A549 (cell line): ENCODE data around the gene ANKS6. TPM values are rescaled to one million over a fixed set of nuclear protein-coding genes. Genes with fewer than 3 reads are reported as not detected.

Experiments
- ATAC-seq, 2 experiments: fragments of 200-7000 bp in 1 of 2; fragments of >200 bp in 1 of 2; cut with Nextera tagmentation in 1 of 2; cut with Tn5 transposase in 1 of 2; 3 replicates each; pipeline versions ENCODE4 v1.8.0 to v1.9.1; 2018 to 2020; ENCODE audit warnings: mild to moderate bottlenecking in 1 of 2, moderate library complexity in 1 of 2
- CTCF ChIA-PET: fragments of 300-600 bp; sonication (Branson Sonifier 250); formaldehyde crosslinking; extraction: SDS; loops from one replicate; lab custom pipeline; 2021; ENCODE audit warnings: antibody characterized with exemption, inconsistent platforms; lab: Yijun Ruan, JAX
- POLR2A ChIA-PET: fragments of 350-600 bp; formaldehyde crosslinking; extraction: SDS; loops from one replicate; lab custom pipeline; 2021; ENCODE audit warnings: antibody characterized with exemption, inconsistent platforms; lab: Yijun Ruan, JAX
- DNase-seq, 2 experiments: peaks; one replicate each; pipeline versions ENCODE4 v3.0.0 to v3.0.0-alpha.2; 2011 to 2016; ENCODE audit warnings: low read depth in 1 of 2, low spot score in 1 of 2
- FAIRE-seq: peaks from 2 replicates; lab custom pipeline; 2011; peaks lifted over from hg19 to GRCh38; lab: Jason Lieb, UNC
- H3K27ac ChIP-seq, 2 experiments: fragments of >200 bp; sonication (Bioruptor Twin); formaldehyde crosslinking; 3 replicates each; pipeline ENCODE4 v1.5.1; 2016 to 2017
- H3K4me1 ChIP-seq: fragments of >200 bp; sonication (Bioruptor Twin); formaldehyde crosslinking; 3 replicates; pipeline ENCODE4 v1.6.1; 2016
- H3K4me2 ChIP-seq: fragments of >200 bp; sonication (Bioruptor Twin); formaldehyde crosslinking; 3 replicates; pipeline ENCODE4 v1.6.1; 2016
- H3K4me3 ChIP-seq: fragments of >200 bp; sonication (Bioruptor Twin); formaldehyde crosslinking; 3 replicates; pipeline ENCODE4 v1.5.1; 2016
- H3K9me3 ChIP-seq: fragments of >200 bp; sonication (Bioruptor Twin); formaldehyde crosslinking; 3 replicates; pipeline ENCODE4 v1.6.1; 2016
- CBX8 ChIP-seq: fragments of 200-600 bp; sonication (generic); IDR thresholded peaks from 2 replicates; pipeline ENCODE4 v1.6.1; 2016
- CHD2 ChIP-seq: fragments of 150-350 bp; IDR thresholded peaks from 2 replicates; pipeline ENCODE4 v1.6.1; 2014; ENCODE audit warnings: low read length; ENCODE audit not compliant: partially characterized antibody
- FOXS1 ChIP-seq: fragments of 250-450 bp; sonication (Bioruptor Pico); IDR thresholded peaks from 2 replicates; pipeline ENCODE4 v1.5.0; 2020; ENCODE audit warnings: mild to moderate bottlenecking, moderate library complexity
- HOXA7 ChIP-seq: fragments of 250-450 bp; sonication (Bioruptor Pico); IDR thresholded peaks from 2 replicates; pipeline ENCODE4 v1.5.0; 2020; ENCODE audit warnings: mild to moderate bottlenecking, moderate library complexity
- KDM5A ChIP-seq: fragments of 200-600 bp; sonication (generic); IDR thresholded peaks from 2 replicates; pipeline ENCODE4 v1.6.1; 2016; ENCODE audit warnings: antibody characterized with exemption, mild to moderate bottlenecking
- MAFK ChIP-seq: fragments of 450-650 bp; IDR thresholded peaks from 2 replicates; pipeline ENCODE4 v1.6.1; 2014; ENCODE audit not compliant: partially characterized antibody
- PBX3 ChIP-seq: IDR thresholded peaks from 2 replicates; pipeline ENCODE4 v1.6.1; 2012
- POLR2A ChIP-seq: IDR thresholded peaks from 2 replicates; pipeline ENCODE4 v1.6.1; 2012; ENCODE audit warnings: mild to moderate bottlenecking, low read length
- POLR2AphosphoS2 ChIP-seq: conservative IDR thresholded peaks from 2 replicates; pipeline ENCODE4 v1.6.1; 2012; ENCODE audit warnings: low read length, improper control_type of control experiment, inconsistent platforms
- RAD21 ChIP-seq, 2 experiments: fragments of >200 bp in 1 of 2; sonication (Bioruptor Twin) in 1 of 2; formaldehyde crosslinking in 1 of 2; IDR thresholded peaks in 1 of 2; conservative IDR thresholded peaks in 1 of 2; 2 replicates in 1 of 2; 3 replicates in 1 of 2; pipeline ENCODE4 v1.6.1; 2012 to 2018; ENCODE audit warnings: inconsistent platforms in 1 of 2
- RARB ChIP-seq: fragments of 250-450 bp; sonication (Bioruptor Pico); IDR thresholded peaks from 2 replicates; pipeline ENCODE4 v1.8.0; 2021; ENCODE audit warnings: mild to moderate bottlenecking, moderate library complexity
- RCOR1 ChIP-seq: fragments of 150-350 bp; IDR thresholded peaks from 2 replicates; pipeline ENCODE4 v1.6.1; 2014; ENCODE audit warnings: antibody characterized with exemption, low read length, low read depth
- RNF2 ChIP-seq: fragments of 200-600 bp; sonication (generic); IDR thresholded peaks from 2 replicates; pipeline ENCODE4 v1.6.1; 2016; ENCODE audit warnings: low read depth, mild to moderate bottlenecking, antibody characterized with exemption, moderate library complexity, borderline replicate concordance
- SREBF2 ChIP-seq: fragments of 450-650 bp; IDR thresholded peaks from 2 replicates; pipeline ENCODE4 v1.6.1; 2014; ENCODE audit warnings: mild to moderate bottlenecking, moderate library complexity
- ZNF302 ChIP-seq: fragments of 250-450 bp; sonication (Bioruptor Pico); IDR thresholded peaks from 2 replicates; pipeline ENCODE4 v1.9.0; 2021; ENCODE audit warnings: inconsistent platforms, mild to moderate bottlenecking, moderate library complexity
- WGBS: methylation state at CpG from one replicate; pipeline ENCODE4 v1.1.6; 2017; ENCODE audit errors: missing lambda C conversion rate; 5-methylcytosine and 5-hydroxymethylcytosine counted together
- polyA plus RNA-seq, 4 experiments: library from polyadenylated mRNA; depleted of rRNA in 3 of 4; stranded (reverse); fragments of >200 nt; fragmentation: RNase III in 1 of 4; extraction: RNeasy Plus Mini Kit Qiagen cat#74134 plus additional on column Dnase treatment in 1 of 4; gene quantifications; 2 replicates in 3 of 4; 3 replicates in 1 of 4; pipeline ENCODE4 v1.2.3, GENCODE V29; 2011 to 2017
- TF ChIP-seq, protein P1 (sequence below): fragments of 250-450 bp; sonication (Bioruptor Pico); IDR thresholded peaks from 2 replicates; pipeline ENCODE4 v1.5.0; 2020; ENCODE audit warnings: low read depth, mild to moderate bottlenecking, moderate library complexity
- TF ChIP-seq, protein P2 (sequence below): IDR thresholded peaks from 2 replicates; pipeline ENCODE4 v1.6.1; 2012; ENCODE audit warnings: low read depth, borderline replicate concordance
- TF ChIP-seq, protein P3 (sequence below): fragments of 200-600 bp; sonication (generic); IDR thresholded peaks from 2 replicates; pipeline ENCODE4 v1.6.1; 2016; ENCODE audit warnings: antibody characterized with exemption, mild to moderate bottlenecking, moderate library complexity

Gene ANKS6
- polyA plus RNA-seq, 2 of the 4 experiments (the other 2 are of a cell fraction) = 14.7 to 15.2 TPM

DNA sequence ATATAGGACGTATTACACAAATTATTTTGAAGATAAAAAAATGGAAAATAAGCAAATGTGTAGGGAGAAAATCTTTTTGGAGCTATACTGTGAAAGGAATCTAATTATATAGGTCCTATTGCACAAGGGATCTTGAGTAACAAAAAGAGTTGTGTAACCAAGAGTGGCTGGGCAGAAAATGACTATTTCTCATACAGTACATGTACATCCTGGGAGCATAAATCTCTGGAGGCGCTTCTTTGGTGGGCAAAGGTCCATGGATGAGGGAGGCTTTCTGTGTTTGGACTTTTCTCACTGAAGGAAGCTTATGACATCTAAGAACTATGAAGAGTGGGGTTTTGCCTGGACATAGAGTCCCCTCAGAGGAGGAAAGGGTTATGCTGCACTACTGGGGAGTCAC is 29.8 kb downstream of the ANKS6 start:
- Histone ChIP-seq H3K27ac (no peak overlapping the region), H3K4me1 (no peaks in the 10 kb centered on the region), H3K4me3 (no peak overlapping the region), H3K9me3 (no peaks in the 10 kb centered on the region), H3K4me2 (no peak overlapping the region)
- ATAC-seq = no peak
- POLR2A ChIA-PET = no interaction called here
- FAIRE-seq = no peak
- CTCF ChIA-PET = interaction anchor here (0.8 to 3.6 kb wide), 4 partner anchors 9 to 452 kb away, joined by 3 to 24 read pairs (median 4); no protein-coding TSS in a partner anchor
- no peak for DNase-seq
- TF ChIP-seq POLR2A (no peak), HOXA7 (CRISPR knock-in tag) (no peak), POLR2AphosphoS2 (no peak), ZNF302 (CRISPR knock-in tag) (no peak), CBX8 (no peak), CHD2 (no peak), SREBF2 (no peak), PBX3 (no peak), MAFK (no peak), RCOR1 (no peak), RAD21 (conservative IDR thresholded peaks at IDR 0.05 in 1 of 2, IDR thresholded peaks at IDR 0.05 in 1 of 2) (no peak), RARB (no peak), KDM5A (no peak)
- TF ChIP-seq, protein P1, sequence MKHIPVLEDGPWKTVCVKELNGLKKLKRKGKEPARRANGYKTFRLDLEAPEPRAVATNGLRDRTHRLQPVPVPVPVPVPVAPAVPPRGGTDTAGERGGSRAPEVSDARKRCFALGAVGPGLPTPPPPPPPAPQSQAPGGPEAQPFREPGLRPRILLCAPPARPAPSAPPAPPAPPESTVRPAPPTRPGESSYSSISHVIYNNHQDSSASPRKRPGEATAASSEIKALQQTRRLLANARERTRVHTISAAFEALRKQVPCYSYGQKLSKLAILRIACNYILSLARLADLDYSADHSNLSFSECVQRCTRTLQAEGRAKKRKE (CRISPR knock-in tag) = no peak
- TF ChIP-seq, protein P2, sequence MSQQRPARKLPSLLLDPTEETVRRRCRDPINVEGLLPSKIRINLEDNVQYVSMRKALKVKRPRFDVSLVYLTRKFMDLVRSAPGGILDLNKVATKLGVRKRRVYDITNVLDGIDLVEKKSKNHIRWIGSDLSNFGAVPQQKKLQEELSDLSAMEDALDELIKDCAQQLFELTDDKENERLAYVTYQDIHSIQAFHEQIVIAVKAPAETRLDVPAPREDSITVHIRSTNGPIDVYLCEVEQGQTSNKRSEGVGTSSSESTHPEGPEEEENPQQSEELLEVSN = no peak
- TF ChIP-seq, protein P3, sequence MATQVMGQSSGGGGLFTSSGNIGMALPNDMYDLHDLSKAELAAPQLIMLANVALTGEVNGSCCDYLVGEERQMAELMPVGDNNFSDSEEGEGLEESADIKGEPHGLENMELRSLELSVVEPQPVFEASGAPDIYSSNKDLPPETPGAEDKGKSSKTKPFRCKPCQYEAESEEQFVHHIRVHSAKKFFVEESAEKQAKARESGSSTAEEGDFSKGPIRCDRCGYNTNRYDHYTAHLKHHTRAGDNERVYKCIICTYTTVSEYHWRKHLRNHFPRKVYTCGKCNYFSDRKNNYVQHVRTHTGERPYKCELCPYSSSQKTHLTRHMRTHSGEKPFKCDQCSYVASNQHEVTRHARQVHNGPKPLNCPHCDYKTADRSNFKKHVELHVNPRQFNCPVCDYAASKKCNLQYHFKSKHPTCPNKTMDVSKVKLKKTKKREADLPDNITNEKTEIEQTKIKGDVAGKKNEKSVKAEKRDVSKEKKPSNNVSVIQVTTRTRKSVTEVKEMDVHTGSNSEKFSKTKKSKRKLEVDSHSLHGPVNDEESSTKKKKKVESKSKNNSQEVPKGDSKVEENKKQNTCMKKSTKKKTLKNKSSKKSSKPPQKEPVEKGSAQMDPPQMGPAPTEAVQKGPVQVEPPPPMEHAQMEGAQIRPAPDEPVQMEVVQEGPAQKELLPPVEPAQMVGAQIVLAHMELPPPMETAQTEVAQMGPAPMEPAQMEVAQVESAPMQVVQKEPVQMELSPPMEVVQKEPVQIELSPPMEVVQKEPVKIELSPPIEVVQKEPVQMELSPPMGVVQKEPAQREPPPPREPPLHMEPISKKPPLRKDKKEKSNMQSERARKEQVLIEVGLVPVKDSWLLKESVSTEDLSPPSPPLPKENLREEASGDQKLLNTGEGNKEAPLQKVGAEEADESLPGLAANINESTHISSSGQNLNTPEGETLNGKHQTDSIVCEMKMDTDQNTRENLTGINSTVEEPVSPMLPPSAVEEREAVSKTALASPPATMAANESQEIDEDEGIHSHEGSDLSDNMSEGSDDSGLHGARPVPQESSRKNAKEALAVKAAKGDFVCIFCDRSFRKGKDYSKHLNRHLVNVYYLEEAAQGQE = no peak
- 92% methylated on average over 2 of the region's 2 CpGs for WGBS

DNA sequence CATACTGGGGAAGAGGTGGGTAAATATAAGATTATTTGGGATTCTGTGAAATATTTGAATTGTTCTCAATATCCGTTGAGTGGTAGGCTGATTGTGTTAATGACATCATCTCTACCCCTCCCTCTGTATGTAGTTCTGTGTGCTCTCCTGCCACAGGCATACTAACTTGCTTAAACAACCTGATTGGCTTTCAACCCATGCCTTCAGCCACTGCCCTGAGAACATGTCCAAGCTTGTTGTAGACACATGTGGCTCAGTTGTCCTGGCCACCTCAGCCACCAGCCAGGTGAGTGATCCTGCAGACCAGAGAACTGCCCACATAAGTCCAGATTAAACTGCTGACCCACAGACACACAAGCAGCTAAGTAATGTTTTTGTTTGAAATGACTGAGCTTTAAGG is 31.1 kb downstream of the ANKS6 start:
- Histone ChIP-seq H3K27ac (no peak overlapping the region), H3K4me2 (no peak overlapping the region), H3K4me3 (no peak overlapping the region), H3K9me3 (no peaks in the 10 kb centered on the region), H3K4me1 (no peaks in the 10 kb centered on the region)
- ChIA-PET CTCF (interaction anchor here (3.6 kb wide), 1 partner anchor 10 kb away, joined by 24 read pairs; no protein-coding TSS in a partner anchor), POLR2A (no interaction called here)
- TF ChIP-seq FOXS1 (CRISPR knock-in tag) (no peak), HOXA7 (CRISPR knock-in tag) (no peak), RAD21 (conservative IDR thresholded peaks at IDR 0.05 in 1 of 2, IDR thresholded peaks at IDR 0.05 in 1 of 2) (no peak), RNF2 (no peak)
- TF ChIP-seq, protein P2 = no peak
- FAIRE-seq (no peak), ATAC-seq (no peak), DNase-seq (no peak)
- WGBS = 95% methylated on average over 1 of the region's 1 CpG
